ENCODE results near the gene TMEM81. TPM values are rescaled to one million over a fixed set of nuclear protein-coding genes. Genes with fewer than 3 reads are reported as not detected.

The TMEM81 gene
- 3.5 TPM for total RNA-seq
- long read RNA-seq, result 0 reads

DNA sequence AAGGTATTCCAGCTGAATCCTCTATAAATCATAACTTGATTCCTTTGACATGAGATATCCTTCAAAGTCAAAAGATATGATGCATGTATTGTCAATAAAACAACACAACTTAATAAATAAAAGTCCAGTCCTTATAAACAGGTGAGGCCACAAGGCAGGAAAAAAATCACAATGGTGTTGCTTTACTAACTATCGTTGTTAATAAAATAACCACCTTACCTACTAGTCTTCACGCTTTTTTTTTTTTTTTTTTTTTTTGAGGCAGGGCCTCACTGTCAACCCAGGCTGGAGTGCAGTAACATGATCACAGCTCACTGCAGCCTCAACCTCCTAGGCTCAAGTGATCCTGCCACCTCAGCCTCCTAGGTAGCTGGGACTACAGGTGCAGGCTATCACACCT is at the start of gene TMEM81:
Gene TMEM81, minus strand, starts transcription at position 101 of the 400 bp plus-strand sequence. CDS start 140 bp downstream, outside the sequence.
- no peaks in the 10 kb centered on the region for H3K4me1 ChIP-seq
- H3K36me3 ChIP-seq, result peaks cover 51% of the 10 kb centered on the region
- DNase-seq (no peak), ATAC-seq (no peak)
- intact Hi-C loops (cut with DNase I), result no loop called here
- no peak within 1 kb of the TSS for H3K4me3 ChIP-seq
- no peak within 1 kb of the TSS for H3K27ac ChIP-seq
- no peaks in the 10 kb centered on the region for H3K27me3 ChIP-seq
- H3K9me3 ChIP-seq, result no peaks in the 10 kb centered on the region
- no peak for TF ChIP-seq CTCF (IDR thresholded peaks at IDR 0.05)

DNA sequence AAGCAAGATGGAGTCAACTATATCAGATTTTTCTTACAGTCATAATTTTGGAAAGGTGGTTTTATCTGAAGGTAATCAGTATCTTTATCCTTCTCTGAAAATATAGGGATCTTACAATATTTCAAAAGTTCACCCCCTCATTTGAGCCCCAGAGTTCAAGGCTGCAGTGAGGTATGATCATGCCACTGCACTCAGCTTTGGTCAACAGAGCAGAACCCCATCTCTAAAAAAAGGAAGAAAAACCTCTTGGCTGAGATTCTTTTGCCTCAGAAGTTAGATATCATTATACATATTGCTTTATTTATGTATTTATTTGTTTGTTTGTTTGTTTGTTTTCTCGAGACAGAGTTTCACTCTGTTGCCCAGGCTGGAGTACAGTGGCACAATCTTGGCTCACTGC is 49.0 kb upstream of the TMEM81 start:
- intact Hi-C loops (cut with DNase I), result loop anchor here (10.0 kb wide), 1 partner anchor 122 kb away; no protein-coding TSS in a partner anchor

DNA sequence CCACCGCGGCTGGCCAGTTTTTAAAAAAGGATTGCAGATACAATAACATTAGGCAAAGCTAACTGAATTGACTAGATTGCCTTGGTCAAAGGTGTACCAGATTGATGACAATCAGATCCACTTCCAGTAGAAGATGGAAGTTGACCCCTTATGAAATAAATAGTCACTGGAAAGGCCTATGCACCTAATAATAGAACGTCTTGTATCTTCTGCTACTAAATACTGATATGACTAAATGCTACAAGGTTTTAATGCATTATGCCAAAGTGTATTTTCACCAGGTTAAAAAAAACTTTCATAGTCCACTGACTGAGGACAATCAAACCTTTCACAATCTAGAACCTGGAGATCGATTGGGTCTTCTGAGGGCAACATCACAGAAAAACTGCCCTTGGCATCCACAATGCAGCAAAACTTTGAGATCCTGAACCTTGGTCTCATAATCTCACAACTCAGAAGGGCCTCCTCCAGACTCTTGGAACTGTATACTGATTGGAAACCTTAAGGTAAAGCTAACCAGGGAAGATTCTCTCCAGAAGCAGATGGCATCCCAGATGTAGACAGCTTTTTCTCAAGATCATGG is 45.3 kb upstream of the TMEM81 start:
- Histone ChIP-seq H3K27ac (no peak overlapping the region), H3K4me3 (no peak overlapping the region), H3K27me3 (no peaks in the 10 kb centered on the region), H3K9me3 (no peaks in the 10 kb centered on the region), H3K36me3 (no peaks in the 10 kb centered on the region), H3K4me1 (no peaks in the 10 kb centered on the region)
- ATAC-seq, result no peak
- intact Hi-C loops (cut with DNase I), result loop anchor here (10.0 kb wide), 1 partner anchor 125 kb away; no protein-coding TSS in a partner anchor
- no peak for DNase-seq
- no peak for TF ChIP-seq CTCF (IDR thresholded peaks at IDR 0.05)

More for the DNA sequence above, 49.0 kb upstream of the TMEM81 start:
- DNase-seq (no peak), ATAC-seq (no peak)
- Histone ChIP-seq H3K9me3 (no peaks in the 10 kb centered on the region), H3K4me3 (no peak overlapping the region), H3K27me3 (no peaks in the 10 kb centered on the region), H3K4me1 (no peaks in the 10 kb centered on the region), H3K27ac (no peak overlapping the region), H3K36me3 (no peaks in the 10 kb centered on the region)
- TF ChIP-seq CTCF (IDR thresholded peaks at IDR 0.05), result no peak

- TF ChIP-seq CTCF (IDR thresholded peaks at IDR 0.05), result no peak
- H3K27me3 ChIP-seq, result no peaks in the 10 kb centered on the region
- intact Hi-C loops (cut with DNase I), result no loop called here
- H3K4me1 ChIP-seq, result peaks cover under 1% of the 10 kb centered on the region
- no peak overlapping the region for H3K27ac ChIP-seq
- H3K36me3 ChIP-seq, result no peaks in the 10 kb centered on the region
- no peak for ATAC-seq
- no peak overlapping the region for H3K4me3 ChIP-seq
- no peak for DNase-seq
- no peaks in the 10 kb centered on the region for H3K9me3 ChIP-seq
Observed at GRCh38 chr1:205128050-205128449, 43.8 kb upstream of the TMEM81 start.

DNA sequence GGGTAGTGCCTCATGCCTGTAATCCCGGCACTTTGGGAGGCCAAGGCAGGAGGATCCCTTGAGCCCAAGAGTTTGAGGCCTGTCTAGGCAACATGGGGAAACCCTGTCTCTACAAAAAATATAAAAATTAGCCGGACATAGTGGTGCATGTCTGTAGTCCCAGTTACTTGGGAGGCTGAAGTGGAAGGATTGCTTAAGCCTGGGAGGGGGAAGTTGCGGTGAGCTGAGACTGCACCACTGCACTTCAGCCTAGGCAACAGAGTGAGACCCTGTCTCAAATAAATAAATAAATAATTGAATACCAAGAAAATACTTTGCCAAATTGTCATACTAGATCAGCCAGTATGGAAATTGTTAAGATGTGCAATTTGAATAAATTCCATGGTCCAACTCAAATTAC is 43.4 kb upstream of the TMEM81 start:
- no peaks in the 10 kb centered on the region for H3K27me3 ChIP-seq
- DNase-seq, result no peak

More for the DNA sequence above, 43.4 kb upstream of the TMEM81 start:
- Histone ChIP-seq H3K4me3 (no peak overlapping the region), H3K36me3 (no peaks in the 10 kb centered on the region), H3K4me1 (peaks cover 4% of the 10 kb centered on the region), H3K9me3 (no peaks in the 10 kb centered on the region), H3K27ac (no peak overlapping the region)
- peak; percentile 48 for ATAC-seq
- no peak for TF ChIP-seq CTCF (IDR thresholded peaks at IDR 0.05)
- intact Hi-C loops (cut with DNase I), result no loop called here

Data from upper lobe of right lung (tissue), 1 donor.